Cardiac muscle cell (in vitro differentiated cells and primary cell): ENCODE measurements around the gene PXK. TPM values are rescaled to one million over a fixed set of nuclear protein-coding genes. Genes with fewer than 3 reads are reported as not detected.
A peak's percentile ranks its signal among the peaks of the same experiment; 100 is the strongest.

Experiments used
- DNase-seq, 2 donors: peaks; one replicate each; pipeline versions ENCODE4 v3.0.0 to v3.0.0-alpha.2; 2010 to 2017; ENCODE audit warnings: low read depth in 1 of 2, low spot score in 1 of 2
- H3K27ac ChIP-seq: fragments of 200-600 bp; sonication (generic); 2 replicates; pipeline ENCODE4 v1.5.1; 2016
- H3K27me3 ChIP-seq: fragments of 200-600 bp; sonication (generic); 2 replicates; pipeline ENCODE4 v1.6.0; 2016; ENCODE audit warnings: control low read depth
- H3K36me3 ChIP-seq: fragments of 200-600 bp; sonication (generic); 2 replicates; pipeline ENCODE4 v1.5.1; 2016; ENCODE audit warnings: control low read depth
- H3K4me1 ChIP-seq: fragments of 200-600 bp; sonication (generic); 2 replicates; pipeline ENCODE4 v1.8.1; 2017; ENCODE audit warnings: low read depth, mild to moderate bottlenecking, mixed run types
- H3K4me3 ChIP-seq: fragments of 200-600 bp; sonication (generic); 2 replicates; pipeline ENCODE4 v1.5.1; 2016; ENCODE audit warnings: mild to moderate bottlenecking
- H3K9me3 ChIP-seq: fragments of 200-600 bp; sonication (generic); 2 replicates; pipeline ENCODE4 v1.5.1; 2017; ENCODE audit warnings: low read depth, mild to moderate bottlenecking, control low read depth
- polyA plus RNA-seq: library from polyadenylated mRNA; unstranded; fragments of >200 nt; fragmentation: Nextera tagmentation; extraction: Ambion mirVana; gene quantifications from 2 replicates; pipeline ENCODE4 v1.2.1, GENCODE V29; 2016
- total RNA-seq: library from RNA; depleted of rRNA; stranded (reverse); fragments of >200 nt; gene quantifications from 2 replicates; pipeline ENCODE4 v1.2.3, GENCODE V29; 2016
- TF ChIP-seq, protein P1 (sequence below): IDR thresholded peaks from 2 replicates; pipeline ENCODE4 v1.5.1; 2012; ENCODE audit warnings: low read depth, mild to moderate bottlenecking, low read length

The PXK gene
- total and polyA plus RNA-seq, 2 experiments from 2014 or later, result 18.1 to 26.8 TPM

- TF ChIP-seq, protein P1, sequence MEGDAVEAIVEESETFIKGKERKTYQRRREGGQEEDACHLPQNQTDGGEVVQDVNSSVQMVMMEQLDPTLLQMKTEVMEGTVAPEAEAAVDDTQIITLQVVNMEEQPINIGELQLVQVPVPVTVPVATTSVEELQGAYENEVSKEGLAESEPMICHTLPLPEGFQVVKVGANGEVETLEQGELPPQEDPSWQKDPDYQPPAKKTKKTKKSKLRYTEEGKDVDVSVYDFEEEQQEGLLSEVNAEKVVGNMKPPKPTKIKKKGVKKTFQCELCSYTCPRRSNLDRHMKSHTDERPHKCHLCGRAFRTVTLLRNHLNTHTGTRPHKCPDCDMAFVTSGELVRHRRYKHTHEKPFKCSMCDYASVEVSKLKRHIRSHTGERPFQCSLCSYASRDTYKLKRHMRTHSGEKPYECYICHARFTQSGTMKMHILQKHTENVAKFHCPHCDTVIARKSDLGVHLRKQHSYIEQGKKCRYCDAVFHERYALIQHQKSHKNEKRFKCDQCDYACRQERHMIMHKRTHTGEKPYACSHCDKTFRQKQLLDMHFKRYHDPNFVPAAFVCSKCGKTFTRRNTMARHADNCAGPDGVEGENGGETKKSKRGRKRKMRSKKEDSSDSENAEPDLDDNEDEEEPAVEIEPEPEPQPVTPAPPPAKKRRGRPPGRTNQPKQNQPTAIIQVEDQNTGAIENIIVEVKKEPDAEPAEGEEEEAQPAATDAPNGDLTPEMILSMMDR, result no peak
- Histone ChIP-seq H3K27ac (no peak overlapping the region), H3K4me1 (peaks cover 3% of the 10 kb centered on the region), H3K9me3 (no peaks in the 10 kb centered on the region), H3K36me3 (no peaks in the 10 kb centered on the region), H3K27me3 (no peaks in the 10 kb centered on the region), H3K4me3 (no peak overlapping the region)
- DNase-seq, result no peak
Observed at GRCh38 chr3:58357402-58357801, 24.7 kb downstream of the PXK start.

DNA sequence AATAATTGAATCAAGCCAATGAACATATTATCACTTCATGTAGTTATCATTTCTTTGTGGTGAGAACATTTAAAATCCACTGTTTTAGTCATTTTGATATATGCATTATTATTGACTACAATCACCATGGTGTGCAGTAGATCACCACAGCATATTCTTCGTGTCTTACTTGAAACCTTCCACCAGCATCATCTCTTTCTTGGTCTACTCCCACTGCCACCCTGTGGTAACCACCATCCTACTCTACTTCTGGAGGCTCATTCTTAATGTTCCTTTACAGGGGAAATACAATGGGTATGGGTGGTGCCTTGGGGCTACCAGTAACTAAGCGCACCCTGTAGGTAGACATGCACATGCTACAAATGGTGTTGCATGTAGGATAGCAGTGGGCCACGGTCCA lies 25.4 kb downstream of the PXK start:
- Histone ChIP-seq H3K4me1 (peaks cover 3% of the 10 kb centered on the region), H3K9me3 (no peaks in the 10 kb centered on the region), H3K4me3 (no peak overlapping the region), H3K27ac (no peak overlapping the region), H3K27me3 (no peaks in the 10 kb centered on the region), H3K36me3 (no peaks in the 10 kb centered on the region)
- TF ChIP-seq, protein P1, result no peak
- no peak for DNase-seq

DNA sequence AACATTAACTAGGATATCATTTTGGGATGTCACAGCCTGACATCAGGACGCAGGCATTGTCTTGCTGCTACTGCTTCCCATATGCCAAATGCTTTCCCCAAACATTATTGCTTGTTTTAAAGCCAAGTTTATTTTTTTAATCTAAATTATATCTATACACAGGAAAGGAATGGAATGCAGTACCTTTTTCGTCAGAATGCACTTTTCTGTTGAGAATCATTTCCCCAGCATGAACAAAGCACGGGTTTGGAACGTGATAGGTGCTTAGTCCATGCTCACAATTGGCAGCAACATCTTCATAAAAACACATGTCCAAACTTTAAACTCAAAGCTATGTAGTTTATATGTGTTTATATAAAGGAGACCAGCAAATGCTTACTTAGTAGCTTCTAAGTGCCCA lies 26.1 kb downstream of the PXK start:
- H3K4me1 ChIP-seq, result peaks cover 3% of the 10 kb centered on the region
- no peaks in the 10 kb centered on the region for H3K9me3 ChIP-seq

DNA sequence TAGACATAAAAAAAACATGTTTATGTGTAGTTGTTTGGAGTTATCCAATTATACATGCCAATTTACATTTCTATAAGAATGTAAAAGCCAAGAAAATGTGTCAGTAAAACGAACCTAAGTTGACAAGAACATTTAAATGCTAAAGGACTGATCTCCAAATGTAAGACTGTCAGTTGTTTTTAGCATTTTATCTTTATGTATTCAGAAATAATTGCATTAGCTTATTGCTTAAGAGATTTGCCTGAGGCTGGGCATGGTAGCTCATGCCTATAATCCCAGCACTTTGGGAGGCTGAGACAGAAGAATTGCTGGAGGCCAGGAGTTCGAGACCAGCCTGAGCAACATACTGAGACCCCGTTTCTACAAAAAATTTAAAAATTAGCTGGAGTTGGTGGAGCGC lies 26.9 kb downstream of the PXK start:
- DNase-seq, result no peak

More for the DNA sequence above, 26.1 kb downstream of the PXK start:
- Histone ChIP-seq H3K36me3 (no peaks in the 10 kb centered on the region), H3K27me3 (no peaks in the 10 kb centered on the region), H3K4me3 (no peak overlapping the region), H3K27ac (no peak overlapping the region)
- TF ChIP-seq, protein P1, result no peak
- no peak for DNase-seq

DNA sequence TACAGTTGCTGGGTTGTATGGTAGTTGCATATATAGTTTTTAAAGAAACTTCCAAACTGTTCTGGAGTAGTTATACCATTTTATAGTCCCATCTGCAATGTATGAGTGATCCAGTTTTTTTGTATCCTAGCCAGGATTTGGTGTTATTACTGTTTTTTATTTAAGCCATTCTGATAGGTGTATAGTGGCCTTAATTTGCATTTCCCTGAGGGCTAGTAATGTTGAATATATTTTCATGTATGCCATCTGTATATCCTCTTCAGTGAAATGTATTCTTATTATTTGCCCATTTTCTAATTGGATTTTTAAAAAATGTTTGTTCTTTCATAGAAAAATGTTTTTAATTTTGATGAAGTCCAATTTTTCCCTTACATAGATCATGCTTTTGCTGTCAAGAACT lies 29.2 kb downstream of the PXK start:
- H3K27ac ChIP-seq, result no peak overlapping the region
- no peaks in the 10 kb centered on the region for H3K9me3 ChIP-seq
- no peaks in the 10 kb centered on the region for H3K4me1 ChIP-seq
- no peak overlapping the region for H3K4me3 ChIP-seq
- H3K27me3 ChIP-seq, result no peaks in the 10 kb centered on the region
- TF ChIP-seq, protein P1, result no peak
- no peaks in the 10 kb centered on the region for H3K36me3 ChIP-seq
- DNase-seq, result no peak

More for the DNA sequence above, 26.9 kb downstream of the PXK start:
- no peaks in the 10 kb centered on the region for H3K27me3 ChIP-seq
- no peak overlapping the region for H3K4me3 ChIP-seq
- H3K27ac ChIP-seq, result no peak overlapping the region
- no peaks in the 10 kb centered on the region for H3K9me3 ChIP-seq
- TF ChIP-seq, protein P1, result no peak
- H3K36me3 ChIP-seq, result no peaks in the 10 kb centered on the region
- H3K4me1 ChIP-seq, result peaks cover 3% of the 10 kb centered on the region

- Histone ChIP-seq H3K9me3 (no peaks in the 10 kb centered on the region), H3K4me1 (no peaks in the 10 kb centered on the region), H3K27ac (no peak overlapping the region), H3K4me3 (no peak overlapping the region), H3K27me3 (no peaks in the 10 kb centered on the region), H3K36me3 (no peaks in the 10 kb centered on the region)
- DNase-seq, result peak in 1 of 2 donors; percentile 45
- TF ChIP-seq, protein P1, result no peak
Observed at GRCh38 chr3:58366699-58367098, 34.0 kb downstream of the PXK start.
